HepG2 (cell line): Measurements from ENCODE around the gene SLC6A7. TPM values are rescaled to one million over a fixed set of nuclear protein-coding genes. Genes with fewer than 3 reads are reported as not detected.

Source experiments
- ATF7-NPFF ChIP-seq: sonication (generic); formaldehyde crosslinking; IDR thresholded peaks from 2 replicates; pipeline ENCODE4 v1.8.1; 2023; ENCODE audit warnings: mild to moderate bottlenecking, low read depth, missing genetic modification reagents, moderate library complexity
- ELF3 ChIP-seq: IDR thresholded peaks from 2 replicates; pipeline ENCODE4 v1.6.1; 2016; ENCODE audit warnings: missing genetic modification reagents, missing compliant biosample characterization
- GFI1 ChIP-seq: sonication (generic); formaldehyde crosslinking; IDR thresholded peaks from 2 replicates; pipeline ENCODE4 v1.5.0; 2020; ENCODE audit warnings: missing genetic modification reagents, mild to moderate bottlenecking, borderline replicate concordance
- JUND ChIP-seq: sonication (generic); formaldehyde crosslinking; IDR thresholded peaks from 2 replicates; pipeline ENCODE4 v1.8.0; 2022; ENCODE audit warnings: mild to moderate bottlenecking, missing genetic modification reagents
- KLF11 ChIP-seq: IDR thresholded peaks from 2 replicates; pipeline ENCODE4 v1.6.1; 2016; ENCODE audit warnings: missing compliant biosample characterization
- MAFK ChIP-seq, 2 experiments: IDR thresholded peaks in 1 of 2; conservative IDR thresholded peaks in 1 of 2; 2 replicates each; pipeline ENCODE4 v1.6.1; 2011; ENCODE audit warnings: improper control_type of control experiment in 2 of 2, low read length in 2 of 2
- NFKB2 ChIP-seq: sonication (generic); formaldehyde crosslinking; IDR thresholded peaks from 2 replicates; pipeline ENCODE4 v1.4.0; 2020; ENCODE audit warnings: missing genetic modification reagents, borderline replicate concordance
- NR3C1 ChIP-seq: sonication (generic); formaldehyde crosslinking; IDR thresholded peaks from 2 replicates; pipeline ENCODE4 v1.4.0; 2020; ENCODE audit warnings: missing genetic modification reagents
- SNRNP70 ChIP-seq: fragments of 200-400 bp; formaldehyde crosslinking; IDR thresholded peaks from 2 replicates; pipeline ENCODE4 v1.6.1; 2017; ENCODE audit warnings: mild to moderate bottlenecking, low read depth, low read length, moderate library complexity
- SP2 ChIP-seq: sonication (generic); formaldehyde crosslinking; IDR thresholded peaks from 2 replicates; pipeline ENCODE4 v1.5.1; 2020; ENCODE audit warnings: mild to moderate bottlenecking, missing genetic modification reagents
- TBX3 ChIP-seq: fragments of 450-650 bp; IDR thresholded peaks from 2 replicates; pipeline ENCODE4 v1.6.1; 2017; ENCODE audit warnings: antibody characterized with exemption, mild to moderate bottlenecking, inconsistent platforms, borderline replicate concordance
- ZNF232 ChIP-seq: sonication (generic); formaldehyde crosslinking; IDR thresholded peaks from 2 replicates; pipeline ENCODE4 v1.4.0; 2020; ENCODE audit warnings: missing genetic modification reagents, borderline replicate concordance
- ZNF598 ChIP-seq: sonication (generic); formaldehyde crosslinking; IDR thresholded peaks from 2 replicates; pipeline ENCODE4 v1.5.1; 2020; ENCODE audit warnings: mild to moderate bottlenecking, missing genetic modification reagents, borderline replicate concordance
- ZNF737 ChIP-seq: sonication (generic); formaldehyde crosslinking; IDR thresholded peaks from 2 replicates; pipeline ENCODE4 v1.5.0; 2020; ENCODE audit warnings: missing genetic modification reagents, mild to moderate bottlenecking, borderline replicate concordance
- ZNF782 ChIP-seq: sonication (generic); formaldehyde crosslinking; IDR thresholded peaks from 2 replicates; pipeline ENCODE4 v1.4.0; 2020; ENCODE audit warnings: missing genetic modification reagents, mild to moderate bottlenecking, borderline replicate concordance
- polyA plus RNA-seq, 8 experiments: library from polyadenylated mRNA; depleted of rRNA in 3 of 8; stranded (reverse) in 7 of 8; unstranded in 1 of 8; fragments of >200 nt; fragmentation: Illumina TruSeq in 4 of 8; extraction: Trizol in 4 of 8; gene quantifications; 2 replicates each; pipeline versions ENCODE4 v1.2.1 to v1.2.3, GENCODE V29; 2011 to 2016; ENCODE audit warnings: low read depth in 4 of 8, missing spikeins in 1 of 8, mixed read lengths in 1 of 8; ENCODE audit not compliant: insufficient read depth in 1 of 8
- total RNA-seq, 5 experiments: library from RNA; depleted of rRNA; stranded (reverse); fragments of >200 nt; fragmentation: Illumina TruSeq; extraction: Trizol; gene quantifications; 2 replicates each; pipeline ENCODE4 v1.2.3, GENCODE V29; 2016; ENCODE audit warnings: low read depth in 1 of 5
- TF ChIP-seq, protein P1 (sequence below): sonication (generic); formaldehyde crosslinking; conservative IDR thresholded peaks from 2 replicates; pipeline ENCODE4 v1.8.0; 2022; ENCODE audit warnings: low read depth, missing genetic modification reagents
- TF ChIP-seq, protein P2 (sequence below): sonication (generic); formaldehyde crosslinking; conservative IDR thresholded peaks from 2 replicates; pipeline ENCODE4 v1.4.0; 2020; ENCODE audit warnings: mild to moderate bottlenecking, missing genetic modification reagents, moderate library complexity
- TF ChIP-seq, protein P3 (sequence below): sonication (generic); formaldehyde crosslinking; IDR thresholded peaks from 2 replicates; pipeline ENCODE4 v1.4.0; 2020; ENCODE audit warnings: missing genetic modification reagents, mild to moderate bottlenecking, borderline replicate concordance

The SLC6A7 gene
- total and polyA plus RNA-seq, 2 of the 13 experiments (the other 11 are each of a cell fraction or from before 2014, with no cell fraction given), result not detected

DNA sequence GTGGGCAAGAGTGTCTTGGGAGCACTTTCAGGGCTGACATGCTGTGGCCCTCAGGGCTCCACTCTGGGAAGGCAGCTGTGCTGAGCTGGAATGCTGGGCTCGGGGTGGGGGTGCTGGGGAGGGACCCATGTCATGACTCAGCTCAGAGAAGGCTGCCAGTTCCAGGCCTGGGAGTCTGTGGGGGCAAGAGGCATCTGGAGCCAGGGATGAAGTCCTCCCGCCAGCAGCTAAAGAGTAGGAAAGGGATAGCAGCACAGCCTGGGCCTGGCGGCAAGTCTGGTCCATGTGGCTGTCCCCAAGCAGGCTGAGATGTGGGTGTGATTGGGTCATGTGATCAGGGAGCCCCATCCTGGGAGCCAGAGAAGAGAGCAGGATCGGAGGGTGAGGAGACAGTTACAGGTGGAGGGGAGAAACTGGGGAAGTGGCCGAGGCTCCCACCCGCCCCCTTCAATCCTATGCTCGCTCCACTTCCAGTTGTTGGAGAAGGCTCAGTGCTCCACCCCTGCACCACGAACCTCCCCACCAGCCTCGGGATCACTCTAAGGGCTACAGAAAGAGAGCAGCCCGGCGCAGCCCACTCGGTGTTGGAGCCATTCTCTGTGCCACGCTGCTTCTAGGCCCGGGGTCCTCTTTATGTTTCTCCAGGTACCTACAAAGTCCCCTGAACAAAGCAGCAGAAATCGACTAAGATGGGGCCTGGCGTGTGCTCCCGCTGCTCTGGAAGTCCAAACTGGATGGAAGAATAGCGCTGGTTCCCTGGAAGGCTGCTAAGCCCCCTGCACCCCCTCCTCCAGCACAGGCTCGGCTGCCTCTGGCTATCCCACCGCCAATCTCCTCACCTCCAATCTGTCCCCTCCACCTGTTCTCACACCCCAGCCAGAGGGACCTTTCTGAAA lies 46.3 kb upstream of the SLC6A7 start (continued):
- TF ChIP-seq SP2 (CRISPR knock-in tag) (no peak), ZNF232 (CRISPR knock-in tag) (no peak), ELF3 (CRISPR knock-in tag) (no peak), SNRNP70 (no peak), ZNF782 (no peak), ZNF598 (CRISPR knock-in tag) (no peak), ATF7-NPFF (CRISPR knock-in tag) (no peak), TBX3 (no peak), JUND (CRISPR knock-in tag) (no peak), KLF11 (CRISPR knock-in tag) (no peak), NR3C1 (CRISPR knock-in tag) (no peak), GFI1 (CRISPR knock-in tag) (no peak), MAFK (conservative IDR thresholded peaks at IDR 0.05 in 1 of 2, IDR thresholded peaks at IDR 0.05 in 1 of 2; ENCODE audit: low read length in 2 of 2) (no peak; a peak in 1 of 4 replicates), NFKB2 (CRISPR knock-in tag) (peak; percentile 57; the same call in 1 of the 2 replicates), ZNF737 (no peak)
- TF ChIP-seq, protein P1, sequence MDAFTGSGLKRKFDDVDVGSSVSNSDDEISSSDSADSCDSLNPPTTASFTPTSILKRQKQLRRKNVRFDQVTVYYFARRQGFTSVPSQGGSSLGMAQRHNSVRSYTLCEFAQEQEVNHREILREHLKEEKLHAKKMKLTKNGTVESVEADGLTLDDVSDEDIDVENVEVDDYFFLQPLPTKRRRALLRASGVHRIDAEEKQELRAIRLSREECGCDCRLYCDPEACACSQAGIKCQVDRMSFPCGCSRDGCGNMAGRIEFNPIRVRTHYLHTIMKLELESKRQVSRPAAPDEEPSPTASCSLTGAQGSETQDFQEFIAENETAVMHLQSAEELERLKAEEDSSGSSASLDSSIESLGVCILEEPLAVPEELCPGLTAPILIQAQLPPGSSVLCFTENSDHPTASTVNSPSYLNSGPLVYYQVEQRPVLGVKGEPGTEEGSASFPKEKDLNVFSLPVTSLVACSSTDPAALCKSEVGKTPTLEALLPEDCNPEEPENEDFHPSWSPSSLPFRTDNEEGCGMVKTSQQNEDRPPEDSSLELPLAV, result no peak
- TF ChIP-seq, protein P2, sequence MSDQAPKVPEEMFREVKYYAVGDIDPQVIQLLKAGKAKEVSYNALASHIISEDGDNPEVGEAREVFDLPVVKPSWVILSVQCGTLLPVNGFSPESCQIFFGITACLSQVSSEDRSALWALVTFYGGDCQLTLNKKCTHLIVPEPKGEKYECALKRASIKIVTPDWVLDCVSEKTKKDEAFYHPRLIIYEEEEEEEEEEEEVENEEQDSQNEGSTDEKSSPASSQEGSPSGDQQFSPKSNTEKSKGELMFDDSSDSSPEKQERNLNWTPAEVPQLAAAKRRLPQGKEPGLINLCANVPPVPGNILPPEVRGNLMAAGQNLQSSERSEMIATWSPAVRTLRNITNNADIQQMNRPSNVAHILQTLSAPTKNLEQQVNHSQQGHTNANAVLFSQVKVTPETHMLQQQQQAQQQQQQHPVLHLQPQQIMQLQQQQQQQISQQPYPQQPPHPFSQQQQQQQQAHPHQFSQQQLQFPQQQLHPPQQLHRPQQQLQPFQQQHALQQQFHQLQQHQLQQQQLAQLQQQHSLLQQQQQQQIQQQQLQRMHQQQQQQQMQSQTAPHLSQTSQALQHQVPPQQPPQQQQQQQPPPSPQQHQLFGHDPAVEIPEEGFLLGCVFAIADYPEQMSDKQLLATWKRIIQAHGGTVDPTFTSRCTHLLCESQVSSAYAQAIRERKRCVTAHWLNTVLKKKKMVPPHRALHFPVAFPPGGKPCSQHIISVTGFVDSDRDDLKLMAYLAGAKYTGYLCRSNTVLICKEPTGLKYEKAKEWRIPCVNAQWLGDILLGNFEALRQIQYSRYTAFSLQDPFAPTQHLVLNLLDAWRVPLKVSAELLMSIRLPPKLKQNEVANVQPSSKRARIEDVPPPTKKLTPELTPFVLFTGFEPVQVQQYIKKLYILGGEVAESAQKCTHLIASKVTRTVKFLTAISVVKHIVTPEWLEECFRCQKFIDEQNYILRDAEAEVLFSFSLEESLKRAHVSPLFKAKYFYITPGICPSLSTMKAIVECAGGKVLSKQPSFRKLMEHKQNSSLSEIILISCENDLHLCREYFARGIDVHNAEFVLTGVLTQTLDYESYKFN (CRISPR knock-in tag), result 0 out of 2 replicates have a peak, but pooled peaks have one; percentile 45
- TF ChIP-seq, protein P3, sequence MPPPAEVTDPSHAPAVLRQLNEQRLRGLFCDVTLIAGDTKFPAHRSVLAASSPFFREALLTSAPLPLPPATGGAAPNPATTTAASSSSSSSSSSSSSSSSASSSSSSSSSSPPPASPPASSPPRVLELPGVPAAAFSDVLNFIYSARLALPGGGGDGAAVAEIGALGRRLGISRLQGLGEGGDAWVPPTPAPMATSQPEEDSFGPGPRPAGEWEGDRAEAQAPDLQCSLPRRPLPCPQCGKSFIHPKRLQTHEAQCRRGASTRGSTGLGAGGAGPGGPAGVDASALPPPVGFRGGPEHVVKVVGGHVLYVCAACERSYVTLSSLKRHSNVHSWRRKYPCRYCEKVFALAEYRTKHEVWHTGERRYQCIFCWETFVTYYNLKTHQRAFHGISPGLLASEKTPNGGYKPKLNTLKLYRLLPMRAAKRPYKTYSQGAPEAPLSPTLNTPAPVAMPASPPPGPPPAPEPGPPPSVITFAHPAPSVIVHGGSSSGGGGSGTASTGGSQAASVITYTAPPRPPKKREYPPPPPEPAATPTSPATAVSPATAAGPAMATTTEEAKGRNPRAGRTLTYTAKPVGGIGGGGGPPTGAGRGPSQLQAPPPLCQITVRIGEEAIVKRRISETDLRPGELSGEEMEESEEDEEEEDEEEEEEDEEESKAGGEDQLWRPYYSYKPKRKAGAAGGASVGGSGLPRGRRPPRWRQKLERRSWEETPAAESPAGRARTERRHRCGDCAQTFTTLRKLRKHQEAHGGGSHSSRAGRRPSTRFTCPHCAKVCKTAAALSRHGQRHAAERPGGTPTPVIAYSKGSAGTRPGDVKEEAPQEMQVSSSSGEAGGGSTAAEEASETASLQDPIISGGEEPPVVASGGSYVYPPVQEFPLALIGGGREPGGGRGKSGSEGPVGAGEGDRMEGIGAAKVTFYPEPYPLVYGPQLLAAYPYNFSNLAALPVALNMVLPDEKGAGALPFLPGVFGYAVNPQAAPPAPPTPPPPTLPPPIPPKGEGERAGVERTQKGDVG (CRISPR knock-in tag), result peak; percentile 62
